ENCODE results near the gene ROMO1. TPM values are rescaled to one million over a fixed set of nuclear protein-coding genes. Genes with fewer than 3 reads are reported as not detected.

The ROMO1 gene
- polyA plus RNA-seq, 2 of the 4 experiments (the other 2 are of a cell fraction), result 201 to 430 TPM

- TF ChIP-seq REST (IDR thresholded peaks at IDR 0.05) (peak; percentile 100), HOXA7 (CRISPR knock-in tag; IDR thresholded peaks at IDR 0.05) (no peak), CBX2 (IDR thresholded peaks at IDR 0.05; ENCODE audit: borderline replicate concordance, low read depth) (no peak), RFX5 (IDR thresholded peaks at IDR 0.05) (0 out of 2 replicates have a peak, but pooled peaks have one; percentile 0), CHD4 (IDR thresholded peaks at IDR 0.05; ENCODE audit: borderline replicate concordance) (no peak), MYC (IDR thresholded peaks at IDR 0.05; ENCODE audit: borderline replicate concordance, low read length) (peak; percentile 90), ZC3H11A (IDR thresholded peaks at IDR 0.05) (no peak), KDM5A (IDR thresholded peaks at IDR 0.05) (no peak), HES2 (IDR thresholded peaks at IDR 0.05) (peak; percentile 56; the same call in 1 of the 2 replicates), ELK1 (IDR thresholded peaks at IDR 0.05; ENCODE audit: low read depth, low read length) (no peak), BCL3 (IDR thresholded peaks at IDR 0.05) (peak; percentile 24; the same call in 1 of the 3 replicates), HEYL (CRISPR knock-in tag; IDR thresholded peaks at IDR 0.05) (no peak), TFCP2L1 (CRISPR knock-in tag; IDR thresholded peaks at IDR 0.05) (peak; percentile 46; the same call in 1 of the 2 replicates), NFE2L2 (conservative IDR thresholded peaks at IDR 0.05; ENCODE audit: low read length) (no peak), EP300 (IDR thresholded peaks at IDR 0.05) (peak in 1 of 2 experiments; percentile 49; a peak in 1 of 5 replicates), FOXS1 (CRISPR knock-in tag; IDR thresholded peaks at IDR 0.05) (no peak), PBX3 (IDR thresholded peaks at IDR 0.05) (peak; percentile 98), CHD2 (IDR thresholded peaks at IDR 0.05; ENCODE audit: low read length, partially characterized antibody) (peak; percentile 99), MAFK (IDR thresholded peaks at IDR 0.05; ENCODE audit: partially characterized antibody) (no peak), RNF2 (IDR thresholded peaks at IDR 0.05; ENCODE audit: borderline replicate concordance, low read depth) (no peak), NPAS2 (CRISPR knock-in tag; IDR thresholded peaks at IDR 0.05; ENCODE audit: borderline replicate concordance) (no peak), ZSCAN20 (CRISPR knock-in tag; IDR thresholded peaks at IDR 0.05) (no peak), JUN (IDR thresholded peaks at IDR 0.05) (peak; percentile 92 to 96), E2F6 (IDR thresholded peaks at IDR 0.05; ENCODE audit: borderline replicate concordance, low read depth) (peak; percentile 71), FOSL2 (IDR thresholded peaks at IDR 0.05) (no peak), FOSL2 (CRISPR knock-in tag; IDR thresholded peaks at IDR 0.05) (0 out of 2 replicates have a peak, but pooled peaks have one; percentile 22), EHMT2 (IDR thresholded peaks at IDR 0.05; ENCODE audit: low read depth) (no peak), TP53 (CRISPR knock-in tag; IDR thresholded peaks at IDR 0.05) (no peak), POLR2A (IDR thresholded peaks at IDR 0.05; ENCODE audit: low read length) (peak; percentile 89), USF2 (IDR thresholded peaks at IDR 0.05) (peak; percentile 58), SMC3 (IDR thresholded peaks at IDR 0.05) (no peak), RARB (CRISPR knock-in tag; IDR thresholded peaks at IDR 0.05) (no peak), MAZ (IDR thresholded peaks at IDR 0.05; ENCODE audit: borderline replicate concordance, low read depth, low read length) (no peak; the same call in 1 of the 2 replicates), BHLHE40 (IDR thresholded peaks at IDR 0.05; ENCODE audit: low read depth, low read length) (no peak)
These were observed 42.9 kb downstream of the ROMO1 start, which contains the start of gene RBM39 (continued) for GRCh38 chr20:35741892-35742740.

Measured in A549 (cell line).